AG09309 (cell line): Measurements from ENCODE around the gene SMARCC2.
A peak's percentile ranks its signal among the peaks of the same experiment; 100 is the strongest.

ENCODE experiments used
- DNase-seq: peaks from one replicate; pipeline ENCODE4 v3.0.0-alpha.2; 2010; ENCODE audit warnings: low read depth
- H3K4me3 ChIP-seq: 2 replicates; pipeline ENCODE4 v1.5.1; 2011; ENCODE audit warnings: mild to moderate bottlenecking, low read depth, low read length, moderate library complexity; ENCODE audit not compliant: control insufficient read depth
- TF ChIP-seq, protein P1 (sequence below): IDR thresholded peaks from 2 replicates; pipeline ENCODE4 v1.5.1; 2011; ENCODE audit warnings: mild to moderate bottlenecking, low read depth, low read length, inconsistent platforms; ENCODE audit not compliant: insufficient read depth, control insufficient read depth; ENCODE audit errors: missing control alignments

The SMARCC2 gene

DNA sequence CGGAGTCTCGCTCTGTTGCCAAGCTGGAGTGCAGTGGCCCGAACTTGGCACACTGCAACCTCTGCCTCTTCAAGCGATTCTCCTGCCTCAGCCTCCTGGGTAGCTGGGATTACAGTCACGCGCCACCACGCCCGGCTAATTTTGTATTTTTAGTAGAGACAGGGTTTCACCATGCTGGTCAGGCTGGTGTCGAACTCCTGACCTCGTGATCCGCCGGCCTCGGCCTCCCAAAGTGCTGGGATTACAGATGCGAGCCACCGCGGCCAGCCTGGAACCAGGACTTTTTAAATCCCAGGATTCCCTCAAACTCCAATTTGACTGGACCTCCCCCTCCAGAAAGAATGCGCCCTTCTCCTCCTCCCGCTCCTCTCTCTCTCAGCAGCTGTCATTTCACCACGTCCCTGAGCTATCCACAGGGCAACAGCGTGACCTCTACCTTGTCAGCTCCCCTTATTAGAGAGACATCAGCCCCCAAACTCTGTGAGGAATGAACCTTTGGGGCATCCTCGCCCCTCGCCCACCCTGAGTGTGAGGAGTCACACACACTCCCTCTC lies 59.3 kb downstream of the SMARCC2 start:
- peak overlapping the region; percentile 95 for H3K4me3 ChIP-seq
- DNase-seq = no peak
- TF ChIP-seq, protein P1, sequence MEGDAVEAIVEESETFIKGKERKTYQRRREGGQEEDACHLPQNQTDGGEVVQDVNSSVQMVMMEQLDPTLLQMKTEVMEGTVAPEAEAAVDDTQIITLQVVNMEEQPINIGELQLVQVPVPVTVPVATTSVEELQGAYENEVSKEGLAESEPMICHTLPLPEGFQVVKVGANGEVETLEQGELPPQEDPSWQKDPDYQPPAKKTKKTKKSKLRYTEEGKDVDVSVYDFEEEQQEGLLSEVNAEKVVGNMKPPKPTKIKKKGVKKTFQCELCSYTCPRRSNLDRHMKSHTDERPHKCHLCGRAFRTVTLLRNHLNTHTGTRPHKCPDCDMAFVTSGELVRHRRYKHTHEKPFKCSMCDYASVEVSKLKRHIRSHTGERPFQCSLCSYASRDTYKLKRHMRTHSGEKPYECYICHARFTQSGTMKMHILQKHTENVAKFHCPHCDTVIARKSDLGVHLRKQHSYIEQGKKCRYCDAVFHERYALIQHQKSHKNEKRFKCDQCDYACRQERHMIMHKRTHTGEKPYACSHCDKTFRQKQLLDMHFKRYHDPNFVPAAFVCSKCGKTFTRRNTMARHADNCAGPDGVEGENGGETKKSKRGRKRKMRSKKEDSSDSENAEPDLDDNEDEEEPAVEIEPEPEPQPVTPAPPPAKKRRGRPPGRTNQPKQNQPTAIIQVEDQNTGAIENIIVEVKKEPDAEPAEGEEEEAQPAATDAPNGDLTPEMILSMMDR = no peak

DNA sequence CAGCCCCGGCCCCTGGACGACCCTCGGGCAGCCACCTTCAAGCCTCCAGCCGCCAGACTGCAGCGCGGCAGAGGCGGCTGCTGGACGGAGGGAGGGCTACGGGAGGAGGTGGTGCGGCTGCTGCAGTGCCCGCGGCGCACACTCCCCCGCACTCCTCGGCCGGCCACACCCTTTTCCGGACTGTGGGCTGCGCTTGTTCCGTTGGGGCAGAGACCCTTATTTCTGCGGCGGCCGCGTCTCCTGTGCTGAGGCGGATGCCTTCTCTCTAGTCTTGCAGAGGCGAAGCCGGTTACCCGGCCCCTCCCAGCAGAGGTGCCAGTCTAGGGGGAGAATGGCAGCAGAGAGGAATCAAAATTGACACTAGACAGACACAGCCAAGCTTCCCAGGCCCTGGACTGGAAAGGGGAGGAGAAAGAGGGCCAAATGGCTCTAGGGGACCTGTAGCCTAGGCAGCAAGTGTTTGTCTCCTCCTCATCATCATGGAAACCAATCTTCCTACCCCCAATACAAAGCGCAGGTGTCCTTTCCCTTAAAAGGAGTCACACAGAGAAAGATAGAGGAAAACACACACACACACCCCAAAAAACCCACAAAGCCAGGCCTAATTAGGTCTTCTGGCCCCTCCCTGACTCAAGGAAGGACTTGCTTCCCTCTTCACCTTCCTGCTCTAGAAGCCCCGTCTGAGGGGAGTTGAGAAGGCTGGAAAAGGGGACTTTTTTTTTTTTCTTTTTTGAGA lies 59.9 kb downstream of the SMARCC2 start:
- TF ChIP-seq, protein P1 = no peak
- no peak for DNase-seq
- H3K4me3 ChIP-seq = peak overlapping the region; percentile 95

DNA sequence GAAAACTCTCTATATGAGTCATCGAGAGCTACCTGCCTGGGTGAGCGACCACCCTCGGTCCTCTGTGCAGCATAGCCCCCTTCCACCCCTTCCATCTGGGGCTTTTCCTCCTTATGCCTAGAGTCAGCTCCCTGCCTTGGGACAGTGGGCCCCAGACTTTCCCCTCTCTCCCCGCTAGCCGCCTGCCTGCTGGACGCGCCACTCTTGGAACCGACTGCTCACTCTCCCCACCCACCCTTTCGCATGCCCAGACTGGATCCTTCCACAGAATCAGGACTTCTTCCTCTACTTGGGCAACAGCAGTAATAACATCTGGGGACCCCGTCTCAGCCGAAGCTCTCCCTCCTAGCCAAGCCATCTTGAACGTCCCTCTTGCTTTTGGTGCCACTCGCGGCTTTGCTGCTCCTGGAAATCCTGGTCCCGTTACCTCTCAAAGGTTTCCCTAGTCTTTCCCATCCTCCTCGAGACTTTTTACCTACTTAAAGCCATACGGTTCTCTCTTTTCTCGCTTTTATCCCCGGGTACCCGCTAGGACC lies 60.5 kb downstream of the SMARCC2 start:
- H3K4me3 ChIP-seq = peak overlapping the region; percentile 95
- TF ChIP-seq, protein P1 = no peak
- DNase-seq = no peak

DNA sequence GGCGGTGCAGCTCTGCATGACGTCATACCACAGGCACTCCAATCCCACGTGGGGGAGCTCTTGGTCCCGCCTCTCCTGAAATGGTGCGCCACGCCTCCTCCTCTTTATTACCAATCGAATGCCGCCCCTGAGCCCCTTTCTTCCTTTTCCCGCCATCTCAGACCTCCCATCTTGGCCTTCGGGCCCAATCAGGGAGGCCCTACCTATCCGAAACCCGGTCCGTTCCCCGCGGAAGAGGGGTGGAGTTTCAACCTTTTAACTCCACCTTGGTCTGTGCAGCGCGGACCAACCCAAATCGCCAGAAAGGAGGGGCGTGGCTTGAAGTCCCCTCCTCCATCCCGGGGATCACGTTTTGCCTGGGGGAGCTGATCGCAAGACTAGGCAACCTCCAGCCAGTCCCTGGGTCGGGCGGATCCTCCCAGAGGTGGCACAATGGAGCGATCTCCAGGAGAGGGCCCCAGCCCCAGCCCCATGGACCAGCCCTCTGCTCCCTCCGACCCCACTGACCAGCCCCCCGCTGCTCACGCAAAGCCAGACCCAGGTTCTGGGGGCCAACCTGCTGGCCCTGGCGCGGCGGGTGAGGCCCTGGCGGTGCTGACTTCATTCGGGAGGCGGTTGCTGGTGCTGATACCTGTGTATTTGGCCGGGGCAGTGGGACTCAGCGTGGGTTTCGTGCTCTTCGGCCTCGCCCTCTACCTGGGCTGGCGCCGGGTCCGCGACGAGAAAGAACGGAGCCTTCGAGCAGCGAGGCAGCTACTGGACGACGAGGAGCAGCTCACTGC lies 61.2 kb downstream of the SMARCC2 start, which contains the start of gene ESYT1:
Gene ESYT1 (plus strand): TSS at position 380 of the 782 bp plus-strand sequence. CDS start 53 bp downstream, at position 433.
- TF ChIP-seq, protein P1 = no peak
- H3K4me3 ChIP-seq = peak within 1 kb of the TSS; percentile 95
- DNase-seq = peak; percentile 99

DNA sequence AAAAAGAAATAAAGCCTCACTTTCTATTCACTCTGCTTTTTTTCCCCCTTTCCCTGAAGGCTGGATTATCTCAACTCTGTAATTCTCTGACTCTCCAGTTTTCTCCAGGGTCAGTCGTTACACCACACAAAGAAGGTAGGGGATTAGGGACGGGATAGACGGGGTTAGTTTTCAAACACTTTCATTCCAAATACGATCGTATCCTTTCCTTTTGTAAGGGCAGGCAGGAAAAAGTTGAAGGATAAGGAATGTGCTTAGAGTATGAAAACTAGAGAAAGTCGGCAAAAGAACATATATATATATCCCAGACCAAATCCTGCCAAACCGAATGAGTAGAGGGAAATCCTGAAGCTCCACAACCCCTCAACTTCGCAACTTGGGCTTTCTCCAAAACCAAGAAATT lies 61.8 kb downstream of the SMARCC2 start:
- no peak for DNase-seq
- H3K4me3 ChIP-seq = peak overlapping the region; percentile 42
- TF ChIP-seq, protein P1 = no peak

DNA sequence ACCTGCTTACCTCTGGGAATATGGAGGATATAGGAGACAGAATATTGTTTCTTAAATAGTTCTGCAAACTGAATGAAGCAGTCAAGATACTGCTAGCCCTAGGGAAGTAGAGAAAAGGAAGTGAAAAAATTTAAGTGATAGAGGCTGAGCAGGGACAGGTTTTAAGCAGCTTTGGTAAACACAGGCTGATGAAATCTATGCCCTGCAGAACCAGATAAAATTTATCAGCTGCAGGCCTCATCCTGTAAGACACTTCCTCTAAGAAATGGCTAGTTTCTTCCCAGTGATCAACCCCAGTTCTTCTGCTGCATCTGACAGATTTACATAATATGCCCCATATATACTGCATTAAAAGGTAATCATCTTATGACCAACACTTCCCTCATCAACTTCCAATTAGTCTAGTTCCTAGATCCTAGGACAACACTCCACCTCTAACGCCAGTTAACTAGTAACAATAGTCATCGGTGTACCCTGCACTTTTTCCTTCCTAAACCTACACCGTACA lies 62.5 kb downstream of the SMARCC2 start:
- H3K4me3 ChIP-seq = no peak overlapping the region
- TF ChIP-seq, protein P1 = no peak
- DNase-seq = no peak
